ENCODE measurements around the gene SLC26A8. TPM values are rescaled to one million over a fixed set of nuclear protein-coding genes. Genes with fewer than 3 reads are reported as not detected.

The SLC26A8 gene
- total RNA-seq, 1 donor from 2014 or later = 1.2 TPM

GRCh38 chr6:36040958-36041357 lies 16.5 kb upstream of the SLC26A8 start:
- no peak for DNase-seq
- ATAC-seq = no peak
- no peaks in the 10 kb centered on the region for H3K36me3 ChIP-seq
- H3K27me3 ChIP-seq (ENCODE audit: low read depth) = no peaks in the 10 kb centered on the region
- intact Hi-C loops (cut with DNase I) = no loop called here
- H3K4me3 ChIP-seq = no peak overlapping the region
- H3K4me1 ChIP-seq = peaks cover 60% of the 10 kb centered on the region
- no peak for TF ChIP-seq CTCF (IDR thresholded peaks at IDR 0.05)
- no peak overlapping the region for H3K27ac ChIP-seq
- no peaks in the 10 kb centered on the region for H3K9me3 ChIP-seq

GRCh38 chr6:36039112-36039511 lies 14.7 kb upstream of the SLC26A8 start:
- ATAC-seq = peak in 1 of 2 donors; percentile 23
- intact Hi-C loops (cut with DNase I) = no loop called here
- Histone ChIP-seq H3K27ac (no peak overlapping the region), H3K36me3 (no peaks in the 10 kb centered on the region), H3K9me3 (no peaks in the 10 kb centered on the region), H3K4me3 (no peak overlapping the region), H3K4me1 (peaks cover 79% of the 10 kb centered on the region), H3K27me3 (ENCODE audit: low read depth) (no peaks in the 10 kb centered on the region)
- no peak for DNase-seq
- no peak for TF ChIP-seq CTCF (IDR thresholded peaks at IDR 0.05)

- H3K36me3 ChIP-seq = no peaks in the 10 kb centered on the region
- no peak for TF ChIP-seq CTCF (IDR thresholded peaks at IDR 0.05)
- peaks cover 87% of the 10 kb centered on the region for H3K4me1 ChIP-seq
- H3K4me3 ChIP-seq = no peak overlapping the region
- intact Hi-C loops (cut with DNase I) = no loop called here
- no peak overlapping the region for H3K27ac ChIP-seq
- H3K9me3 ChIP-seq = no peaks in the 10 kb centered on the region
- peak in 1 of 2 donors; percentile 34 for ATAC-seq
- no peaks in the 10 kb centered on the region for H3K27me3 ChIP-seq (ENCODE audit: low read depth)
- DNase-seq = no peak
Observed at GRCh38 chr6:36038120-36038876, 13.9 kb upstream of the SLC26A8 start.

GRCh38 chr6:36035225-36035624 lies 10.8 kb upstream of the SLC26A8 start:
- ATAC-seq = peak in 1 of 2 donors; percentile 37

GRCh38 chr6:36034441-36034840 lies 10.0 kb upstream of the SLC26A8 start:
- no peak overlapping the region for H3K27ac ChIP-seq
- intact Hi-C loops (cut with DNase I) = no loop called here
- H3K4me1 ChIP-seq = peaks cover 98% of the 10 kb centered on the region

More at GRCh38 chr6:36035225-36035624, 10.8 kb upstream of the SLC26A8 start:
- Histone ChIP-seq H3K4me3 (no peak overlapping the region), H3K36me3 (no peaks in the 10 kb centered on the region), H3K27ac (no peak overlapping the region), H3K27me3 (ENCODE audit: low read depth) (no peaks in the 10 kb centered on the region), H3K4me1 (peaks cover 98% of the 10 kb centered on the region), H3K9me3 (no peaks in the 10 kb centered on the region)
- intact Hi-C loops (cut with DNase I) = no loop called here
- TF ChIP-seq CTCF (IDR thresholded peaks at IDR 0.05) = no peak
- no peak for DNase-seq

More at GRCh38 chr6:36034441-36034840, 10.0 kb upstream of the SLC26A8 start:
- no peaks in the 10 kb centered on the region for H3K9me3 ChIP-seq
- ATAC-seq (no peak), DNase-seq (no peak)
- H3K4me3 ChIP-seq = no peak overlapping the region
- H3K27me3 ChIP-seq (ENCODE audit: low read depth) = no peaks in the 10 kb centered on the region
- no peaks in the 10 kb centered on the region for H3K36me3 ChIP-seq
- TF ChIP-seq CTCF (IDR thresholded peaks at IDR 0.05) = no peak

Data from lower lobe of right lung (tissue), 2 donors.